OCI-LY3 (cell line): ENCODE measurements around the gene TMEFF2.

Experiments
- H2AFZ ChIP-seq: fragments of 200-600, 300-600 bp; shearing (Covaris generic); 2 replicates; pipeline ENCODE4 v1.6.0; 2014; ENCODE audit warnings: antibody characterized with exemption, low read depth, low read length
- H3K27ac ChIP-seq: fragments of 200-600, 300-600 bp; sonication (generic); 2 replicates; pipeline ENCODE4 v1.5.1; 2014; ENCODE audit warnings: mild to moderate bottlenecking, low read length, moderate library complexity, mixed read lengths
- H3K27me3 ChIP-seq: fragments of 200-600, 300-600 bp; sonication (generic); 2 replicates; pipeline ENCODE4 v1.6.1; 2014; ENCODE audit warnings: low read depth, low read length, mixed read lengths
- H3K36me3 ChIP-seq: fragments of 200-600, 300-600 bp; sonication (generic); replicated peaks from 2 replicates; pipeline ENCODE3; 2014; ENCODE audit warnings: low read depth, low read length, mixed read lengths
- H3K4me1 ChIP-seq: fragments of 300-600, 200-600 bp; sonication (generic); 2 replicates; pipeline ENCODE4 v1.6.1; 2014; ENCODE audit warnings: low read length, mixed read lengths
- H3K4me2 ChIP-seq: fragments of 200-600, 300-600 bp; sonication (generic); 2 replicates; pipeline ENCODE4 v1.6.1; 2014; ENCODE audit warnings: low read length, mixed read lengths
- H3K4me3 ChIP-seq: fragments of 300-600, 200-600 bp; sonication (generic); 2 replicates; pipeline ENCODE4 v1.5.1; 2014; ENCODE audit warnings: antibody characterized with exemption, mild to moderate bottlenecking, low read length, moderate library complexity
- H3K79me2 ChIP-seq: fragments of 300-600, 200-600 bp; shearing (Covaris generic); 2 replicates; pipeline ENCODE4 v1.6.1; 2014; ENCODE audit warnings: mild to moderate bottlenecking, low read length, mixed read lengths
- H3K9ac ChIP-seq: fragments of 300-600, 200-600 bp; shearing (Covaris generic); 2 replicates; pipeline ENCODE4 v1.6.0; 2014; ENCODE audit warnings: mild to moderate bottlenecking, low read length, moderate library complexity
- H3K9me3 ChIP-seq: fragments of 200-600, 300-600 bp; shearing (Covaris generic); 2 replicates; pipeline ENCODE4 v1.6.1; 2014; ENCODE audit warnings: low read length, mixed read lengths; ENCODE audit not compliant: insufficient read depth
- H4K20me1 ChIP-seq: fragments of 200-600, 300-600 bp; sonication (generic); 2 replicates; pipeline ENCODE4 v1.6.1; 2016; ENCODE audit warnings: low read length, mixed read lengths; ENCODE audit not compliant: insufficient read depth
- CTCF ChIP-seq: fragments of 200-600, 300-600 bp; sonication (generic); IDR thresholded peaks from 2 replicates; pipeline ENCODE4 v1.5.1; 2014; ENCODE audit warnings: antibody characterized with exemption, low read length, low read depth
- EZH2phosphoT487 ChIP-seq: fragments of 200-600 bp; shearing (Covaris generic); IDR thresholded peaks from 2 replicates; pipeline ENCODE4 v1.6.1; 2018; ENCODE audit warnings: antibody characterized with exemption, mixed run types, low read depth

The TMEFF2 gene

GRCh38 chr2:192194866-192195547 is at the start of gene TMEFF2:
Gene TMEFF2, minus strand, starts transcription at chr2:192194933. Its CDS starts 409 bp downstream, at chr2:192194524.
- no peak within 1 kb of the TSS for H3K4me2 ChIP-seq
- H3K36me3 ChIP-seq, result no peaks in the 10 kb centered on the region
- H3K9ac ChIP-seq, result no peak within 1 kb of the TSS
- TF ChIP-seq EZH2phosphoT487 (no peak), CTCF (no peak)
- no peak within 1 kb of the TSS for H3K4me3 ChIP-seq
- no peaks in the 10 kb centered on the region for H4K20me1 ChIP-seq
- H3K27me3 ChIP-seq, result no peaks in the 10 kb centered on the region
- no peaks in the 10 kb centered on the region for H3K9me3 ChIP-seq
- H3K27ac ChIP-seq, result no peak within 1 kb of the TSS
- no peak within 1 kb of the TSS for H2AFZ ChIP-seq
- H3K4me1 ChIP-seq, result peaks cover 11% of the 10 kb centered on the region
- no peaks in the 10 kb centered on the region for H3K79me2 ChIP-seq

GRCh38 chr2:192243488-192243887 is 48.8 kb upstream of the TMEFF2 start:
- no peak overlapping the region for H2AFZ ChIP-seq
- H3K4me2 ChIP-seq, result no peak overlapping the region
- TF ChIP-seq CTCF, result no peak
- no peak for TF ChIP-seq EZH2phosphoT487
- H3K9ac ChIP-seq, result no peak overlapping the region
- H3K79me2 ChIP-seq, result no peaks in the 10 kb centered on the region
- no peaks in the 10 kb centered on the region for H3K9me3 ChIP-seq
- H3K27me3 ChIP-seq, result no peaks in the 10 kb centered on the region
- no peak overlapping the region for H3K27ac ChIP-seq
- H4K20me1 ChIP-seq, result no peaks in the 10 kb centered on the region
- no peaks in the 10 kb centered on the region for H3K4me1 ChIP-seq
- H3K36me3 ChIP-seq, result no peaks in the 10 kb centered on the region
- H3K4me3 ChIP-seq, result no peak overlapping the region

GRCh38 chr2:192236136-192236535 is 41.4 kb upstream of the TMEFF2 start:
- no peaks in the 10 kb centered on the region for H3K27me3 ChIP-seq
- no peak overlapping the region for H3K9ac ChIP-seq
- no peak overlapping the region for H2AFZ ChIP-seq
- H4K20me1 ChIP-seq, result no peaks in the 10 kb centered on the region
- no peaks in the 10 kb centered on the region for H3K79me2 ChIP-seq
- H3K4me1 ChIP-seq, result peaks cover 9% of the 10 kb centered on the region; the same call in 1 of the 2 replicates
- no peak overlapping the region for H3K4me3 ChIP-seq
- no peak overlapping the region for H3K27ac ChIP-seq
- no peaks in the 10 kb centered on the region for H3K9me3 ChIP-seq
- no peak overlapping the region for H3K4me2 ChIP-seq
- TF ChIP-seq EZH2phosphoT487 (no peak), CTCF (no peak)
- no peaks in the 10 kb centered on the region for H3K36me3 ChIP-seq

GRCh38 chr2:192230889-192231453 is 36.2 kb upstream of the TMEFF2 start:
- H3K27me3 ChIP-seq, result no peaks in the 10 kb centered on the region
- TF ChIP-seq EZH2phosphoT487 (no peak), CTCF (no peak)
- H3K4me3 ChIP-seq, result no peak overlapping the region

More at GRCh38 chr2:192230889-192231453, 36.2 kb upstream of the TMEFF2 start:
- no peaks in the 10 kb centered on the region for H4K20me1 ChIP-seq
- H3K4me1 ChIP-seq, result peaks cover 9% of the 10 kb centered on the region; the same call in 1 of the 2 replicates
- no peaks in the 10 kb centered on the region for H3K36me3 ChIP-seq
- H3K9ac ChIP-seq, result no peak overlapping the region
- H3K4me2 ChIP-seq, result no peak overlapping the region
- no peaks in the 10 kb centered on the region for H3K9me3 ChIP-seq
- H3K79me2 ChIP-seq, result no peaks in the 10 kb centered on the region
- no peak overlapping the region for H3K27ac ChIP-seq
- H2AFZ ChIP-seq, result no peak overlapping the region
